H1 (cell line): ENCODE measurements around the gene DTWD2. TPM values are rescaled to one million over a fixed set of nuclear protein-coding genes. Genes with fewer than 3 reads are reported as not detected.

Experiments
- CTCF ChIA-PET: fragments of 300-600 bp; sonication (Branson Sonifier 250); formaldehyde crosslinking; loops from one replicate; lab custom pipeline; 2021; ENCODE audit not compliant: partially characterized antibody; lab: Charles Lee
- POLR2A ChIA-PET: fragments of 300-600 bp; sonication (Branson Sonifier 250); formaldehyde crosslinking; loops from one replicate; lab custom pipeline; 2021; ENCODE audit warnings: inconsistent platforms; ENCODE audit not compliant: partially characterized antibody; lab: Charles Lee
- DNase-seq, 2 experiments: peaks; one replicate each; pipeline versions ENCODE4 v3.0.0 to v3.0.0-alpha.2; 2010 to 2022; ENCODE audit warnings: low spot score in 2 of 2, low read depth in 1 of 2, mixed read lengths in 1 of 2
- FAIRE-seq: peaks from 2 replicates; lab custom pipeline; 2011; peaks lifted over from hg19 to GRCh38; lab: Jason Lieb, UNC
- H2AFZ ChIP-seq: 2 replicates; pipeline ENCODE4 v1.8.1; 2012; ENCODE audit warnings: low read length, inconsistent platforms
- H2AK5ac ChIP-seq: 2 replicates; pipeline ENCODE4 v1.6.1; 2013; ENCODE audit warnings: low read depth, low read length
- H2BK120ac ChIP-seq: replicated peaks from 2 replicates; pipeline ENCODE3; 2013; ENCODE audit warnings: low read depth, low read length, inconsistent platforms
- H2BK12ac ChIP-seq: 2 replicates; pipeline ENCODE4 v1.6.1; 2013; ENCODE audit warnings: low read depth, low read length
- H2BK15ac ChIP-seq: 2 replicates; pipeline ENCODE4 v1.6.1; 2013; ENCODE audit warnings: low read length
- H2BK20ac ChIP-seq: 2 replicates; pipeline ENCODE4 v1.6.1; 2013; ENCODE audit warnings: low read length
- H2BK5ac ChIP-seq: 2 replicates; pipeline ENCODE4 v1.6.1; 2013; ENCODE audit warnings: low read depth, low read length
- H3K14ac ChIP-seq: 2 replicates; pipeline ENCODE4 v1.6.1; 2013; ENCODE audit warnings: inconsistent platforms; ENCODE audit not compliant: insufficient read length
- H3K18ac ChIP-seq: 2 replicates; pipeline ENCODE4 v1.6.1; 2013; ENCODE audit warnings: low read length; ENCODE audit errors: extremely low read depth
- H3K23ac ChIP-seq: 2 replicates; pipeline ENCODE4 v1.6.1; 2013; ENCODE audit warnings: inconsistent platforms; ENCODE audit not compliant: insufficient read length
- H3K23me2 ChIP-seq: 2 replicates; pipeline ENCODE4 v1.6.1; 2013; ENCODE audit warnings: low read depth, low read length
- H3K27ac ChIP-seq: 2 replicates; pipeline ENCODE4 v1.6.1; 2011; ENCODE audit warnings: low read depth, low read length, inconsistent platforms
- H3K27me3 ChIP-seq, 4 experiments: replicated peaks in 1 of 4; 1 replicate in 1 of 4; 2 replicates in 3 of 4; pipeline versions ENCODE4 v1.6.1 to v1.8.1; 2011 to 2013; ENCODE audit warnings: low read length in 3 of 4, mild to moderate bottlenecking in 3 of 4, inconsistent platforms in 2 of 4, mixed read lengths in 2 of 4, moderate library complexity in 1 of 4; ENCODE audit not compliant: control insufficient read depth in 3 of 4, insufficient read depth in 3 of 4; ENCODE audit errors: extremely low read depth in 1 of 4
- H3K36me3 ChIP-seq, 4 experiments: 2 replicates each; pipeline versions ENCODE4 v1.6.1 to v1.8.1; 2011 to 2013; ENCODE audit warnings: mild to moderate bottlenecking in 4 of 4, low read length in 3 of 4, moderate library complexity in 2 of 4, control low read depth in 1 of 4, inconsistent platforms in 1 of 4; ENCODE audit not compliant: insufficient read depth in 4 of 4, control insufficient read depth in 2 of 4
- H3K4ac ChIP-seq: replicated peaks from 2 replicates; pipeline ENCODE3; 2013; ENCODE audit warnings: low read length, low read depth, mixed read lengths, inconsistent platforms; ENCODE audit not compliant: insufficient read length
- H3K4me1 ChIP-seq, 4 experiments: replicated peaks in 1 of 4; 1 replicate in 1 of 4; 2 replicates in 3 of 4; pipeline versions ENCODE4 v1.6.1 to v1.8.1; 2011 to 2013; ENCODE audit warnings: low read length in 3 of 4, inconsistent platforms in 2 of 4, mixed read lengths in 1 of 4; ENCODE audit not compliant: insufficient read depth in 4 of 4, control insufficient read depth in 3 of 4
- H3K4me2 ChIP-seq, 2 experiments: 2 replicates each; pipeline versions ENCODE4 v1.6.1 to v1.8.1; 2011 to 2013; ENCODE audit warnings: low read depth in 2 of 2, low read length in 2 of 2, control low read depth in 1 of 2, inconsistent platforms in 1 of 2, mild to moderate bottlenecking in 1 of 2; ENCODE audit not compliant: insufficient read depth in 1 of 2
- H3K4me3 ChIP-seq, 4 experiments: fragments of 200-600, 300-600 bp in 1 of 4; sonication (generic), shearing (Covaris generic), sonication (Bioruptor Twin) in 1 of 4; 2 replicates each; pipeline versions ENCODE4 v1.5.1 to v1.8.1; 2011 to 2016; ENCODE audit warnings: low read length in 4 of 4, low read depth in 3 of 4, control low read depth in 2 of 4, inconsistent platforms in 2 of 4, mild to moderate bottlenecking in 2 of 4, mixed read lengths in 1 of 4, moderate library complexity in 1 of 4; ENCODE audit not compliant: insufficient read depth in 2 of 4; ENCODE audit errors: extremely low read depth in 1 of 4
- H3K56ac ChIP-seq: replicated peaks from 2 replicates; pipeline ENCODE3; 2013; ENCODE audit warnings: low read depth, mild to moderate bottlenecking, mixed read lengths, low read length, inconsistent platforms; ENCODE audit not compliant: insufficient read length
- H3K79me1 ChIP-seq: 2 replicates; pipeline ENCODE4 v1.6.1; 2013; ENCODE audit warnings: low read depth, low read length, control low read depth
- H3K79me2 ChIP-seq, 2 experiments: 2 replicates each; pipeline versions ENCODE4 v1.6.1 to v1.8.1; 2012 to 2013; ENCODE audit warnings: low read length in 2 of 2, mild to moderate bottlenecking in 2 of 2, inconsistent platforms in 1 of 2; ENCODE audit not compliant: insufficient read depth in 2 of 2, control insufficient read depth in 1 of 2
- H3K9ac ChIP-seq, 4 experiments: replicated peaks in 1 of 4; 1 replicate in 1 of 4; 2 replicates in 3 of 4; pipeline versions ENCODE4 v1.6.1 to v1.8.1; 2011 to 2013; ENCODE audit warnings: low read depth in 3 of 4, low read length in 3 of 4, control low read depth in 2 of 4, mild to moderate bottlenecking in 2 of 4, moderate library complexity in 2 of 4, inconsistent platforms in 1 of 4; ENCODE audit errors: extremely low read depth in 1 of 4
- H3K9me3 ChIP-seq, 2 experiments: 2 replicates each; pipeline versions ENCODE4 v1.6.1 to v1.8.1; 2012 to 2013; ENCODE audit warnings: mild to moderate bottlenecking in 2 of 2, moderate library complexity in 2 of 2, control low read depth in 1 of 2, inconsistent platforms in 1 of 2, low read depth in 1 of 2, low read length in 1 of 2, mixed read lengths in 1 of 2; ENCODE audit not compliant: insufficient read depth in 2 of 2
- H4K20me1 ChIP-seq, 2 experiments: replicated peaks in 1 of 2; 2 replicates each; pipeline versions ENCODE3 to v1.8.1; 2011 to 2013; ENCODE audit warnings: inconsistent platforms in 2 of 2, low read length in 2 of 2, mild to moderate bottlenecking in 1 of 2; ENCODE audit not compliant: insufficient read depth in 2 of 2, control insufficient read depth in 1 of 2
- H4K5ac ChIP-seq: 2 replicates; pipeline ENCODE4 v1.6.1; 2013; ENCODE audit warnings: low read length, low read depth, mixed read lengths, inconsistent platforms; ENCODE audit not compliant: insufficient read length
- H4K8ac ChIP-seq: 2 replicates; pipeline ENCODE4 v1.8.0; 2013; ENCODE audit warnings: mild to moderate bottlenecking, moderate library complexity, low read length, inconsistent platforms; ENCODE audit not compliant: insufficient read depth; ENCODE audit errors: extremely low read depth
- H4K91ac ChIP-seq: replicated peaks from 2 replicates; pipeline ENCODE3; 2013; ENCODE audit warnings: low read length, mixed read lengths, inconsistent platforms; ENCODE audit not compliant: insufficient read length
- BRCA1 ChIP-seq: IDR thresholded peaks from 2 replicates; pipeline ENCODE4 v1.6.1; 2012; ENCODE audit warnings: low read depth, low read length, improper control_type of control experiment
- CBX5 ChIP-seq: fragments of 300-800, 300-1000 bp; sonication (generic); IDR thresholded peaks from 2 replicates; pipeline ENCODE4 v1.7.1; 2016; ENCODE audit warnings: antibody characterized with exemption, low read length, low read depth
- CHD1 ChIP-seq: IDR thresholded peaks from 2 replicates; pipeline ENCODE4 v1.6.1; 2012; ENCODE audit warnings: low read depth, low read length, improper control_type of control experiment
- JUND ChIP-seq: IDR thresholded peaks from 2 replicates; pipeline ENCODE4 v1.6.1; 2011; ENCODE audit warnings: mild to moderate bottlenecking, improper control_type of control experiment, low read length
- KDM5A ChIP-seq: fragments of 200-600 bp; IDR thresholded peaks from 2 replicates; pipeline ENCODE4 v1.7.1; 2012; ENCODE audit warnings: mild to moderate bottlenecking, low read length, inconsistent platforms, mixed read lengths
- RBBP5 ChIP-seq: IDR thresholded peaks from 2 replicates; pipeline ENCODE4 v1.7.1; 2012; ENCODE audit warnings: low read depth, mild to moderate bottlenecking, inconsistent platforms, low read length, moderate library complexity, borderline replicate concordance
- RFX5 ChIP-seq: IDR thresholded peaks from 2 replicates; pipeline ENCODE4 v1.6.1; 2011; ENCODE audit warnings: low read depth, low read length, improper control_type of control experiment, borderline replicate concordance
- RXRA ChIP-seq: IDR thresholded peaks from 2 replicates; pipeline ENCODE4 v1.6.1; 2011; ENCODE audit warnings: low read depth, mild to moderate bottlenecking, low read length, moderate library complexity; ENCODE audit not compliant: insufficient read depth
- SIRT6 ChIP-seq: IDR thresholded peaks from one replicate; pipeline ENCODE4 v1.7.1; 2012; ENCODE audit warnings: low read length, inconsistent platforms
- YY1 ChIP-seq: IDR thresholded peaks from 2 replicates; pipeline ENCODE4 v1.6.1; 2011; ENCODE audit warnings: low read depth, mild to moderate bottlenecking, low read length
- WGBS, 2 experiments: shearing (Covaris generic) in 1 of 2; methylation state at CpG; one replicate each; pipeline versions ENCODE4 v1.1.6 to v1.1.7; 2013 to 2015; ENCODE audit warnings: low lambda C conversion rate in 2 of 2, mixed read lengths in 2 of 2, inconsistent platforms in 1 of 2, low coverage in 1 of 2, missing lambda C conversion rate in 1 of 2; ENCODE audit not compliant: insufficient replicate concordance in 2 of 2, insufficient coverage in 1 of 2, insufficient read length in 1 of 2; ENCODE audit errors: extremely low coverage in 1 of 2, missing lambda C conversion rate in 1 of 2; 5-methylcytosine and 5-hydroxymethylcytosine counted together
- polyA plus RNA-seq, 7 experiments: library from polyadenylated mRNA; depleted of rRNA in 3 of 7; stranded (reverse) in 5 of 7; unstranded in 2 of 7; fragments of >200 nt in 5 of 7; fragments of 200-250 nt in 2 of 7; gene quantifications; 1 replicate in 5 of 7; 2 replicates in 1 of 7; 4 replicates in 1 of 7; pipeline versions ENCODE4 v1.2.1 to v1.2.3, GENCODE V29; 2011 to 2013; ENCODE audit warnings: missing spikeins in 2 of 7, mixed read lengths in 2 of 7
- total RNA-seq: library from RNA; stranded (reverse); fragmentation: NEBNext Ultra II Directional; extraction: Animal tissue kit (Norgen Biotek cat#: 25700); gene quantifications from 2 replicates; pipeline ENCODE4 v1.2.1, GENCODE V29; 2021

The DTWD2 gene
- total and polyA plus RNA-seq, 2 of the 8 experiments (the other 6 are each of a cell fraction or from before 2014, with no cell fraction given) = 4.3 to 17.1 TPM

- no peak overlapping the region for H3K27ac ChIP-seq
- no peak overlapping the region for H2BK5ac ChIP-seq
- no peaks in the 10 kb centered on the region for H3K36me3 ChIP-seq
- H2BK12ac ChIP-seq = no peak overlapping the region
- no peak overlapping the region for H2BK15ac ChIP-seq
- no peak overlapping the region for H2BK120ac ChIP-seq
- no peaks in the 10 kb centered on the region for H3K9me3 ChIP-seq
- H3K9ac ChIP-seq = no peak overlapping the region
- H3K23ac ChIP-seq = no peak overlapping the region
- no peak overlapping the region for H3K14ac ChIP-seq
- no peaks in the 10 kb centered on the region for H4K20me1 ChIP-seq
- H3K79me1 ChIP-seq = no peaks in the 10 kb centered on the region
- no peak overlapping the region for H2AFZ ChIP-seq
- no peak overlapping the region for H4K91ac ChIP-seq
- CTCF ChIA-PET = interaction anchor here (1.4 kb wide), 1 partner anchor 12 kb away, joined by 3 read pairs; no protein-coding TSS in a partner anchor
- no peak for DNase-seq
- no peak overlapping the region for H3K4me2 ChIP-seq
- H4K5ac ChIP-seq = no peak overlapping the region
- no peaks in the 10 kb centered on the region for H3K79me2 ChIP-seq
- no peak overlapping the region for H3K4me3 ChIP-seq
- no peak overlapping the region for H3K4ac ChIP-seq
- no peak overlapping the region for H3K18ac ChIP-seq
- H3K27me3 ChIP-seq = no peaks in the 10 kb centered on the region
- no peak overlapping the region for H3K56ac ChIP-seq
- H4K8ac ChIP-seq = no peak overlapping the region
- no peaks in the 10 kb centered on the region for H3K23me2 ChIP-seq
- peaks cover 0 to 6% (median 2%) of the 10 kb centered on the region in 4 experiments; a peak in 2 of 7 replicates for H3K4me1 ChIP-seq
- TF ChIP-seq YY1 = no peak
- no peak for TF ChIP-seq RXRA
- TF ChIP-seq KDM5A = no peak
- TF ChIP-seq SIRT6 = no peak
- no peak for TF ChIP-seq JUND
- TF ChIP-seq BRCA1 = no peak
- TF ChIP-seq RBBP5 = no peak
- no peak for TF ChIP-seq RFX5
- no peak for TF ChIP-seq CHD1
- no peak for TF ChIP-seq CBX5
- TF ChIP-seq, all 59 proteins: peak for 0
- POLR2A ChIA-PET = no interaction called here
- no peak for FAIRE-seq
- Histone ChIP-seq H2BK20ac (no peak overlapping the region), H2AK5ac (no peak overlapping the region)
- WGBS, 2 experiments = 90% methylated on average over 1 of the region's 1 CpG; no CpG with 5 or more reads in 1 of the 2 experiments
Observed at GRCh38 chr5:118825226-118825625, 163.1 kb downstream of the DTWD2 start.
